ENCODE measurements around the gene ALMS1.

Gene ALMS1

GRCh38 chr2:73588177-73588576, 202.5 kb downstream of the ALMS1 start:
- no peak overlapping the region for H3K4me2 ChIP-seq (ENCODE audit: low read depth, low read length, poor library complexity, severe bottlenecking)
- H3K79me2 ChIP-seq (ENCODE audit: insufficient read depth, low read length), result no peaks in the 10 kb centered on the region
- H3K4me3 ChIP-seq (ENCODE audit: insufficient read depth, low read length, poor library complexity, severe bottlenecking), result no peak overlapping the region
- H2AFZ ChIP-seq (ENCODE audit: low read depth, low read length, severe bottlenecking), result no peak overlapping the region
- H3K9ac ChIP-seq (ENCODE audit: low read length), result no peak overlapping the region
- H3K36me3 ChIP-seq (ENCODE audit: low read length), result no peaks in the 10 kb centered on the region
- H3K9me2 ChIP-seq (replicated peaks; ENCODE audit: insufficient read depth, low read length), result no peaks in the 10 kb centered on the region
- H3F3A ChIP-seq (ENCODE audit: insufficient read depth), result no peaks in the 10 kb centered on the region
- no peak overlapping the region for H3K27ac ChIP-seq (ENCODE audit: low read depth, low read length)
- TF ChIP-seq EZH2phosphoT487 (conservative IDR thresholded peaks at IDR 0.05; ENCODE audit: low read length) (no peak), CTCF (IDR thresholded peaks at IDR 0.05; ENCODE audit: insufficient read depth, low read length, poor library complexity, severe bottlenecking) (no peak)
- no peaks in the 10 kb centered on the region for H4K20me1 ChIP-seq (ENCODE audit: low read depth, low read length)
- no peaks in the 10 kb centered on the region for H3K27me3 ChIP-seq (ENCODE audit: low read length)
- H3K9me3 ChIP-seq (ENCODE audit: insufficient read depth, low read length), result no peaks in the 10 kb centered on the region

- no peak overlapping the region for H2AFZ ChIP-seq (ENCODE audit: low read depth, low read length, severe bottlenecking)
- no peak overlapping the region for H3K27ac ChIP-seq (ENCODE audit: low read depth, low read length)
- no peaks in the 10 kb centered on the region for H3K79me2 ChIP-seq (ENCODE audit: insufficient read depth, low read length)
- H3K4me2 ChIP-seq (ENCODE audit: low read depth, low read length, poor library complexity, severe bottlenecking), result no peak overlapping the region
- H3K4me3 ChIP-seq (ENCODE audit: insufficient read depth, low read length, poor library complexity, severe bottlenecking), result no peak overlapping the region
- no peaks in the 10 kb centered on the region for H4K20me1 ChIP-seq (ENCODE audit: low read depth, low read length)
- H3K9me3 ChIP-seq (ENCODE audit: insufficient read depth, low read length), result no peaks in the 10 kb centered on the region
- no peaks in the 10 kb centered on the region for H3K36me3 ChIP-seq (ENCODE audit: low read length)
- no peaks in the 10 kb centered on the region for H3K27me3 ChIP-seq (ENCODE audit: low read length)
- no peak overlapping the region for H3K9ac ChIP-seq (ENCODE audit: low read length)
- TF ChIP-seq CTCF (IDR thresholded peaks at IDR 0.05; ENCODE audit: insufficient read depth, low read length, poor library complexity, severe bottlenecking), result no peak
- no peak for TF ChIP-seq EZH2phosphoT487 (conservative IDR thresholded peaks at IDR 0.05; ENCODE audit: low read length)
- H3K9me2 ChIP-seq (replicated peaks; ENCODE audit: insufficient read depth, low read length), result no peaks in the 10 kb centered on the region
- H3F3A ChIP-seq (ENCODE audit: insufficient read depth), result no peaks in the 10 kb centered on the region
Observed at GRCh38 chr2:73593680-73594079, 208.0 kb downstream of the ALMS1 start.

- H3K4me2 ChIP-seq (ENCODE audit: low read depth, low read length, poor library complexity, severe bottlenecking), result no peak overlapping the region
- no peak overlapping the region for H3K9ac ChIP-seq (ENCODE audit: low read length)
- H3K9me3 ChIP-seq (ENCODE audit: insufficient read depth, low read length), result no peaks in the 10 kb centered on the region
- H4K20me1 ChIP-seq (ENCODE audit: low read depth, low read length), result no peaks in the 10 kb centered on the region
- no peaks in the 10 kb centered on the region for H3K9me2 ChIP-seq (replicated peaks; ENCODE audit: insufficient read depth, low read length)
- H3K27me3 ChIP-seq (ENCODE audit: low read length), result no peaks in the 10 kb centered on the region
- no peaks in the 10 kb centered on the region for H3F3A ChIP-seq (ENCODE audit: insufficient read depth)
- H3K36me3 ChIP-seq (ENCODE audit: low read length), result no peaks in the 10 kb centered on the region
- TF ChIP-seq EZH2phosphoT487 (conservative IDR thresholded peaks at IDR 0.05; ENCODE audit: low read length), result no peak
- TF ChIP-seq CTCF (IDR thresholded peaks at IDR 0.05; ENCODE audit: insufficient read depth, low read length, poor library complexity, severe bottlenecking), result no peak
- H3K27ac ChIP-seq (ENCODE audit: low read depth, low read length), result no peak overlapping the region
- no peaks in the 10 kb centered on the region for H3K79me2 ChIP-seq (ENCODE audit: insufficient read depth, low read length)
- H2AFZ ChIP-seq (ENCODE audit: low read depth, low read length, severe bottlenecking), result no peak overlapping the region
- H3K4me3 ChIP-seq (ENCODE audit: insufficient read depth, low read length, poor library complexity, severe bottlenecking), result no peak overlapping the region
Observed at GRCh38 chr2:73594251-73594650, 208.6 kb downstream of the ALMS1 start.
